Omental fat pad (tissue), 4 donors: ENCODE results near the gene JMJD7. TPM values are rescaled to one million over a fixed set of nuclear protein-coding genes. Genes with fewer than 3 reads are reported as not detected.

Experiments
- ATAC-seq: fragments of 150-250 bp; one replicate; pipeline ENCODE4 v1.9.1; 2016; ENCODE audit warnings: mild to moderate bottlenecking, moderate library complexity; ENCODE audit not compliant: low FRiP score
- DNase-seq: peaks from one replicate; pipeline ENCODE4 v3.0.0-alpha.2; 2019; ENCODE audit warnings: low spot score
- total RNA-seq, 4 donors: library from RNA; depleted of rRNA; stranded (reverse); fragments of >200 nt; gene quantifications; one replicate each; pipeline ENCODE4 v1.1.0, GENCODE V29; 2016
- TF ChIP-seq, protein P1 (sequence below), 3 donors: fragments of 450-650 bp; IDR thresholded peaks; one replicate each; pipeline ENCODE4 v1.5.1; 2016 to 2017; ENCODE audit warnings: antibody characterized with exemption in 3 of 3, mild to moderate bottlenecking in 3 of 3, moderate library complexity in 2 of 3

The JMJD7 gene
- total RNA-seq, 4 donors from 2014 or later: 3.8 to 11.5 (median 8.5) TPM

DNA sequence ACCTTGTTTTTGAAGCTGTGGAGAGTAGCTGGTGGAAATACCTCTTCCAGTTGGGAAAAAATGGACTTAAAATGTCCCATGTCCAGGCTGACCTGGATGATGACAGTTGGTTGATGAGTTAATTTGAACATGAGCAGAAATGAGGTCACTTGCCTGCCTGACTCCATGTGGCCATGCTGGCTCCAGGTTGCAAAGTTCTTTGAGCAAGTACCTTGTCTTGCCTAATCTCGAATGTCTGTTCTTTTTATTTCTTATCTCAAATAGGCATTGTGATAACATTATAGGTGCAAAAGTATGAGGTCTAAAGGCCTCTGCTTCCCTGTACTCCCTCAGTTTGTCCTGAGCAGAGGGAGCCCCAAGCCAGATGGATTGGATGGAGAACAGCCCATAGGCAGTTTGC is 44.6 kb upstream of the JMJD7 start:
- TF ChIP-seq, protein P1, sequence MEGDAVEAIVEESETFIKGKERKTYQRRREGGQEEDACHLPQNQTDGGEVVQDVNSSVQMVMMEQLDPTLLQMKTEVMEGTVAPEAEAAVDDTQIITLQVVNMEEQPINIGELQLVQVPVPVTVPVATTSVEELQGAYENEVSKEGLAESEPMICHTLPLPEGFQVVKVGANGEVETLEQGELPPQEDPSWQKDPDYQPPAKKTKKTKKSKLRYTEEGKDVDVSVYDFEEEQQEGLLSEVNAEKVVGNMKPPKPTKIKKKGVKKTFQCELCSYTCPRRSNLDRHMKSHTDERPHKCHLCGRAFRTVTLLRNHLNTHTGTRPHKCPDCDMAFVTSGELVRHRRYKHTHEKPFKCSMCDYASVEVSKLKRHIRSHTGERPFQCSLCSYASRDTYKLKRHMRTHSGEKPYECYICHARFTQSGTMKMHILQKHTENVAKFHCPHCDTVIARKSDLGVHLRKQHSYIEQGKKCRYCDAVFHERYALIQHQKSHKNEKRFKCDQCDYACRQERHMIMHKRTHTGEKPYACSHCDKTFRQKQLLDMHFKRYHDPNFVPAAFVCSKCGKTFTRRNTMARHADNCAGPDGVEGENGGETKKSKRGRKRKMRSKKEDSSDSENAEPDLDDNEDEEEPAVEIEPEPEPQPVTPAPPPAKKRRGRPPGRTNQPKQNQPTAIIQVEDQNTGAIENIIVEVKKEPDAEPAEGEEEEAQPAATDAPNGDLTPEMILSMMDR (IDR thresholded peaks at IDR 0.05): no peak
- ATAC-seq (no peak), DNase-seq (no peak)

DNA sequence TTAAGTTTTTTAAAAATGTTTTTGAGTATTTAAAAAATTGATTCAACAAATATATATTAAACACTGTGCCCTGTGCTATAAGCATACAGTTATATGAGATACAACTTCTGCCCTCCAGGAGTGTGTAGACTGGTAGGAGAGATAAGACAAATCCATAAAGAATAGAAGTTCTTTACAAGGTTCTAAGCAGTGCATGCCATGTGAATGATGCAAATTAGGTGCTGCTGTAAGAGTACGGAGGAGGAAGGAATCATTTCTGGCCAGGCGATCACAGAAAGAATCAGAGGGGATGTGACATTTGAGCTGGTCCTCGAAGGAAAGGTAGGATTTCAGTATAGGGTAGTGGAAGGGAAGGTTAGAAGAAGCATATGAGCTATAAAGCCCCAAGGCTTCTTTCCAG is 39.6 kb upstream of the JMJD7 start:
- no peak for ATAC-seq
- TF ChIP-seq, protein P1 (IDR thresholded peaks at IDR 0.05): no peak
- DNase-seq: no peak

DNA sequence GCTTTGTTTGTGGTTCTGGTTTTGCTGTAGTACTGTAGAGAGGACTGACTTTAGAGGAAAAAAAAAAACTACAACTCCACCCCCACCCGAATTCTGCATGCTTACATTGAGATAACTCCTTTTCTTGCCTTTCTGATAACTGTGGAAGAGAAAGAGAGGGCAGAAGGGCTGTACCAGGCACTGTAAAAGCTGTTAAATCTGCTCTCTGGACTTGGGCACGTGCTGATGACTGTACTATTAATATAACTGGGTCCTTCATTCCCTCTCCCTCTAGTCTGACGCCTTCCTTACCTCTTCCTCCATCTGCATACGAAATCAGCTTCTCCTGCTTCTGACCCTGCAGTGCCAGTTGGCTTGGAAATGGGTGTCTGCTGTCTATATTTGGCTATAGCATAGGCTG is 38.7 kb upstream of the JMJD7 start:
- TF ChIP-seq, protein P1 (IDR thresholded peaks at IDR 0.05): no peak
- DNase-seq (no peak), ATAC-seq (peak; percentile 60)

DNA sequence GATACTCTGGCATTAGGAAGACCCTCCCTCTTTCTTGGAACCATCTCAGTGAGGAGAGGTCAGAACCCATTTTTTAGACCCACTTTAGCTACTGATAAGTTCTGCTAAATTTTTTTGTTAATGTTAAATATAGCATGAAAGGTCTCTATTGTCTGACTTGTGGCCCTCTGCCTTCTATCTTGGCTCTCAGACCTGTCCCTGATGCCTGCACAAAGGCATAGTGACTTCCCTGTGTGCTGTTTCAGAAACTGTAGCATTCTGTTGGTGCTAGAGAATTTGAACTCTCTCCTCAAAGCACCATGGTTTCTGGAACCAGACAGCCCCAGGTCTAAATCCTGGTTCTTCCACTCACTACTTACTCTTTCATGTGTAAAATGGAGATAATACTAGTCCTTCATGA is 38.2 kb upstream of the JMJD7 start:
- TF ChIP-seq, protein P1 (IDR thresholded peaks at IDR 0.05): no peak
- ATAC-seq (no peak), DNase-seq (no peak)

DNA sequence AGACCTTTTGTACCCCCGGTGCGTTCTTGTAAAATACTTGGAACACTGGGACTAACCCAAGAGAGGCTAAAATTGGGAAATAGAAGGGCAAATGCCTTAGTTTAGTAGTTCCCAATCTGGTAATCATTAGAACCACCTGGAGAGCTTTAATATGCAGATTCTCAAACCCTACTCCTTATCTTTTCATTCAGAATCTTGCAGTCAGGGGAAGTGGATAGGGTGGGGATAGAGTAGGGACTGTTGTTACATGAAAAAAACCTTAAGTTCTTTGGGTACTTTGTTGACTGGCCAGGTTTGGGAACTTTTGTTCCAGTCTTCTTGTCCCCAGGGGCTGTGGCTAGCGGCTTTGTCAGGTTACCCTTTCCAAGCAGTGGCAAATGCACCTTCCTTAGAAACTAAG is 37.7 kb upstream of the JMJD7 start:
- DNase-seq (no peak), ATAC-seq (no peak)
- TF ChIP-seq, protein P1 (IDR thresholded peaks at IDR 0.05): no peak

DNA sequence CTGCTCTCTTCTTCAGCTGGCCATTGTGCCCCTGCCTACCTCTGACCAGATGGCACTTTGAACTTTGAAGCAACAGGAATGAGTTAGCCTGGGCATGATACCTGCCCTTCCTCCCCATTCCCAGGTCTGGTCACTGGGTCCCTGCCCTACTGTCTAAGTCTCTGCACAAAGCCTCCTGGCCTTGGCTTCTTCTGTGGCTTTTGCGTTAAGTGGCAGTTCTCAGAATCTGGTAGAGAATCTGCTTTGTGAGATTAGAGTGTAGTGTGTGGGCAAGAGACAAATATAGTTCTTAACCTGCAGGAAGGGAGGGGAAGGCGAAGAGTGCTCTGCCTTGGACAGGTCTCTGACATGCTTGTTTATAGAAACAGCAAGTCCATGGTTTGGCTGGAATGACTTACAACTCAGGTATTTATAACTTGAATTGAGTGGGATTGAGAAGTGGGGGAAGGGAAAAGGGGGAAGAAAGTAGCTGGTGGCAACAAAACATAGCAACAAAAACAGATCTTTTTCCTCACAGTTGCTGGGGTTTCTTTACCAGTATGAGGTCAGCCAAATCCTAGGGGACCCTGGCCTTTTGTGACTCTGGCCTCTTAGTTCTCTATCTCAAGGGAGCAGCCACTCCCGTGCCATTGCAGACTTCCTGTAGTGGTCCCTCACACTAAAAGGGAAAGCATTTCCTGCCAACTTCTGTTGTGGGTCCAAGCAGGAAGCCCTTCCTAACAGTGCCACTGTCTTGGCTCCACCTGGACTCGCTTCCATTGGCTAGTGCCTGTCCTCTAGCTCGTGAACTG is 36.9 kb upstream of the JMJD7 start:
- ATAC-seq (peak; percentile 58), DNase-seq (no peak)
- TF ChIP-seq, protein P1 (IDR thresholded peaks at IDR 0.05): no peak

DNA sequence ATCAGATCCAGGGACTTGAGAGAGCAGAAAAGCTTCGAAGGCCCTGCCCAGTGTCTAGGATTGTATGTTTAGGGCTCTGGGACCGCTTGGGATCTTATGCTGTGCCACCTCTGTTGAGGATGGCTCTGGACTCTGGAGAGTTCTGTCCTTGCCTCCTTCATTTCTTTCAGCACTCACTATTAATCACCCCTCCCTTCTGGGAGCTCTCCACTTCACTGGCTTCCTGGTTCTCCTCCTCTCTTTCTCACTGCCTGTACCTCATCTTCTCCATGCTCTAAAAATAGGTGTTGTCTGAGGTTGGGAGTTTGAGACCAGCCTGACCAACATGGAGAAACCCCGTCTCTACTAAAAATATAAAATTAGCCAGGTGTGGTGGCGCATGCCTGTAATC is 36.4 kb upstream of the JMJD7 start:
- TF ChIP-seq, protein P1 (IDR thresholded peaks at IDR 0.05): no peak
- no peak for DNase-seq
- peak; percentile 29 for ATAC-seq
